Glutamatergic neuron (in vitro differentiated cells): ENCODE data around the gene ANGEL1. TPM values are rescaled to one million over a fixed set of nuclear protein-coding genes. Genes with fewer than 3 reads are reported as not detected.

Experiments
- DNase-seq: peaks from one replicate; pipeline ENCODE4 v3.0.0; 2022
- H3K27ac Mint-ChIP-seq: one replicate; pipeline ENCODE4 v1.8.0; 2020; ENCODE audit warnings: mild to moderate bottlenecking, mixed read lengths, inconsistent platforms; ENCODE audit not compliant: unreplicated experiment
- H3K27me3 Mint-ChIP-seq: one replicate; pipeline ENCODE4 v1.8.0; 2020; ENCODE audit warnings: mild to moderate bottlenecking, moderate library complexity, mixed read lengths, inconsistent platforms; ENCODE audit not compliant: unreplicated experiment
- H3K36me3 Mint-ChIP-seq: one replicate; pipeline ENCODE4 v1.8.0; 2020; ENCODE audit warnings: mild to moderate bottlenecking, mixed read lengths, inconsistent platforms; ENCODE audit not compliant: unreplicated experiment
- H3K4me1 Mint-ChIP-seq: one replicate; pipeline ENCODE4 v1.8.0; 2020; ENCODE audit warnings: mild to moderate bottlenecking, low read depth, mixed read lengths, inconsistent platforms; ENCODE audit not compliant: unreplicated experiment
- H3K4me3 Mint-ChIP-seq: one replicate; pipeline ENCODE4 v1.8.0; 2020; ENCODE audit warnings: mild to moderate bottlenecking, mixed read lengths, inconsistent platforms; ENCODE audit not compliant: unreplicated experiment
- H3K9me3 Mint-ChIP-seq: one replicate; pipeline ENCODE4 v1.8.0; 2020; ENCODE audit warnings: mild to moderate bottlenecking, moderate library complexity, mixed read lengths, inconsistent platforms; ENCODE audit not compliant: unreplicated experiment
- CTCF ChIP-seq: fragments of 200-600 bp; sonication (generic); IDR thresholded peaks from one replicate; pipeline ENCODE4 v1.5.0; 2021; ENCODE audit not compliant: partially characterized antibody, unreplicated experiment
- total RNA-seq: library from RNA; stranded (reverse); fragmentation: NEBNext Ultra II Directional; extraction: Animal tissue kit (Norgen Biotek cat#: 25700); gene quantifications from one replicate; pipeline ENCODE4 v1.2.1, GENCODE V29; 2021; ENCODE audit not compliant: unreplicated experiment

ANGEL1 gene
- total RNA-seq, 1 donor from 2014 or later, result 13.6 TPM

- H3K4me3 Mint-ChIP-seq, result no peak overlapping the region
- no peaks in the 10 kb centered on the region for H3K4me1 Mint-ChIP-seq
- H3K27ac Mint-ChIP-seq, result no peak overlapping the region
- H3K27me3 Mint-ChIP-seq, result peaks cover 3% of the 10 kb centered on the region
- peaks cover 4% of the 10 kb centered on the region for H3K36me3 Mint-ChIP-seq
- no peak for TF ChIP-seq CTCF
- DNase-seq, result no peak
- no peaks in the 10 kb centered on the region for H3K9me3 Mint-ChIP-seq
Measured at GRCh38 chr14:76793956-76794355, 18.7 kb downstream of the ANGEL1 start.

- no peak for DNase-seq
- Mint-ChIP-seq H3K27ac (no peak overlapping the region), H3K4me1 (no peaks in the 10 kb centered on the region), H3K9me3 (no peaks in the 10 kb centered on the region), H3K36me3 (peaks cover 4% of the 10 kb centered on the region), H3K4me3 (no peak overlapping the region), H3K27me3 (peaks cover 3% of the 10 kb centered on the region)
- no peak for TF ChIP-seq CTCF
Measured at GRCh38 chr14:76793324-76793723, 19.4 kb downstream of the ANGEL1 start.

GRCh38 chr14:76792422-76792821 lies 20.3 kb downstream of the ANGEL1 start:
- Mint-ChIP-seq H3K4me1 (no peaks in the 10 kb centered on the region), H3K4me3 (no peak overlapping the region), H3K36me3 (peaks cover 4% of the 10 kb centered on the region), H3K27me3 (no peaks in the 10 kb centered on the region), H3K27ac (no peak overlapping the region), H3K9me3 (no peaks in the 10 kb centered on the region)
- DNase-seq, result no peak
- TF ChIP-seq CTCF, result no peak

- DNase-seq, result no peak
- peaks cover 8% of the 10 kb centered on the region for H3K27me3 Mint-ChIP-seq
- peaks cover 18% of the 10 kb centered on the region for H3K4me1 Mint-ChIP-seq
- H3K9me3 Mint-ChIP-seq, result peaks cover 4% of the 10 kb centered on the region
- peaks cover 4% of the 10 kb centered on the region for H3K36me3 Mint-ChIP-seq
- no peak overlapping the region for H3K4me3 Mint-ChIP-seq
- no peak for TF ChIP-seq CTCF
- no peak overlapping the region for H3K27ac Mint-ChIP-seq
Measured at GRCh38 chr14:76786601-76787000, 26.1 kb downstream of the ANGEL1 start.

GRCh38 chr14:76784881-76785280 lies 27.8 kb downstream of the ANGEL1 start:
- peaks cover 4% of the 10 kb centered on the region for H3K9me3 Mint-ChIP-seq
- H3K27me3 Mint-ChIP-seq, result peaks cover 10% of the 10 kb centered on the region
- peak overlapping the region; percentile 55 for H3K27ac Mint-ChIP-seq
- DNase-seq, result peak; percentile 87
- peak; percentile 80 for TF ChIP-seq CTCF
- H3K36me3 Mint-ChIP-seq, result no peaks in the 10 kb centered on the region
- H3K4me1 Mint-ChIP-seq, result peaks cover 27% of the 10 kb centered on the region
- H3K4me3 Mint-ChIP-seq, result no peak overlapping the region
